K562 (cell line): ENCODE measurements around the gene HEG1. TPM values are rescaled to one million over a fixed set of nuclear protein-coding genes. Genes with fewer than 3 reads are reported as not detected.

Experiments
- ATAC-seq: fragments of 200-7000 bp; cut with Tn5 transposase; 3 replicates; pipeline ENCODE4 v1.9.1; 2020; ENCODE audit warnings: moderate library complexity
- BruUV-seq: library from RNA; stranded (reverse); fragments of 400-500 nt; replicated peaks from 2 replicates; lab custom pipeline; 2021; lab: Mats Ljungman, UMichigan
- CTCF ChIA-PET: fragments of 300-600 bp; formaldehyde crosslinking; extraction: SDS; loops from one replicate; lab custom pipeline; 2021; ENCODE audit warnings: low intra/inter-chr PET ratio; lab: Yijun Ruan, JAX
- POLR2A ChIA-PET: fragments of 300-600, 350-650 bp; sonication (Branson Sonifier 250); formaldehyde crosslinking; extraction: SDS; loops from one replicate; lab custom pipeline; 2021; ENCODE audit warnings: antibody characterized with exemption, inconsistent platforms; lab: Yijun Ruan, JAX
- DNase-seq, 4 experiments: peaks; one replicate each; pipeline versions ENCODE4 v3.0.0 to v3.0.0-alpha.2; 2011 to 2018; ENCODE audit warnings: low spot score in 3 of 4, mixed read lengths in 3 of 4; ENCODE audit errors: extremely low read depth in 1 of 4
- FAIRE-seq: peaks from 2 replicates; lab custom pipeline; 2011; peaks lifted over from hg19 to GRCh38; lab: Jason Lieb, UNC
- H2AFZ ChIP-seq: 2 replicates; pipeline ENCODE4 v1.6.0; 2011; ENCODE audit warnings: low read depth, low read length, control low read depth, inconsistent platforms
- H3K27ac ChIP-seq: fragments of 200-600 bp; 3 replicates; pipeline ENCODE4 v1.8.0; 2011; ENCODE audit warnings: low read depth, mild to moderate bottlenecking, control low read depth, inconsistent platforms, low read length, moderate library complexity, mixed read lengths; ENCODE audit errors: extremely low read depth
- H3K27me3 ChIP-seq, 2 experiments: fragments of 300-600 bp in 1 of 2; 2 replicates in 1 of 2; 3 replicates in 1 of 2; pipeline versions ENCODE4 v1.6.0 to v1.8.0; 2011; ENCODE audit warnings: inconsistent platforms in 2 of 2, low read length in 2 of 2, mild to moderate bottlenecking in 1 of 2, mixed read lengths in 1 of 2, moderate library complexity in 1 of 2; ENCODE audit not compliant: control insufficient read depth in 2 of 2, insufficient read depth in 2 of 2
- H3K36me3 ChIP-seq: fragments of 300-600 bp; 3 replicates; pipeline ENCODE4 v1.8.0; 2011; ENCODE audit warnings: mild to moderate bottlenecking, low read length, inconsistent platforms; ENCODE audit not compliant: control insufficient read depth, insufficient read depth
- H3K4me1 ChIP-seq, 2 experiments: fragments of 200-600 bp in 1 of 2; replicated peaks in 1 of 2; 2 replicates in 1 of 2; 3 replicates in 1 of 2; pipeline versions ENCODE4 v1.5.1 to v1.8.0; 2011; ENCODE audit warnings: inconsistent platforms in 2 of 2, low read length in 2 of 2, mild to moderate bottlenecking in 1 of 2, mixed read lengths in 1 of 2, moderate library complexity in 1 of 2; ENCODE audit not compliant: control insufficient read depth in 2 of 2, insufficient read depth in 2 of 2
- H3K4me2 ChIP-seq: 2 replicates; pipeline ENCODE4 v1.6.1; 2011; ENCODE audit warnings: low read length, control low read depth, inconsistent platforms, mixed read lengths; ENCODE audit not compliant: insufficient read depth
- H3K4me3 ChIP-seq: fragments of 200-600 bp; sonication (generic), shearing (Covaris generic); 2 replicates; pipeline ENCODE4 v1.5.1; 2016; ENCODE audit warnings: control low read depth, inconsistent platforms
- H3K79me2 ChIP-seq: fragments of 200-600 bp; 3 replicates; pipeline ENCODE4 v1.8.0; 2011; ENCODE audit warnings: low read length, inconsistent platforms; ENCODE audit not compliant: control insufficient read depth, insufficient read depth
- H3K9ac ChIP-seq, 2 experiments: 2 replicates each; pipeline versions ENCODE4 v1.6.0 to v1.6.1; 2011; ENCODE audit warnings: low read depth in 2 of 2, low read length in 2 of 2, control low read depth in 1 of 2, inconsistent platforms in 1 of 2, mild to moderate bottlenecking in 1 of 2, mixed read lengths in 1 of 2; ENCODE audit not compliant: insufficient read depth in 1 of 2
- H3K9me1 ChIP-seq: one replicate; pipeline ENCODE4 v1.6.0; 2011; ENCODE audit warnings: inconsistent platforms, mild to moderate bottlenecking, low read length, moderate library complexity; ENCODE audit not compliant: control insufficient read depth, insufficient read depth
- H3K9me3 ChIP-seq: replicated peaks from 2 replicates; pipeline ENCODE4 v1.5.1; 2011; ENCODE audit warnings: low read depth, low read length, inconsistent platforms; ENCODE audit not compliant: control insufficient read depth, insufficient read depth
- H4K20me1 ChIP-seq: replicated peaks from 2 replicates; pipeline ENCODE4 v1.6.1; 2011; ENCODE audit warnings: low read length, inconsistent platforms, mixed read lengths; ENCODE audit not compliant: control insufficient read depth, insufficient read depth
- CEBPZ ChIP-seq: fragments of 150-350 bp; IDR thresholded peaks from 2 replicates; pipeline ENCODE4 v1.6.1; 2014; ENCODE audit warnings: low read depth, mild to moderate bottlenecking, low read length, borderline replicate concordance
- ESRRB ChIP-seq: fragments of 250-450 bp; sonication (Bioruptor Pico); IDR thresholded peaks from 2 replicates; pipeline ENCODE4 v1.5.0; 2020; ENCODE audit warnings: mild to moderate bottlenecking, moderate library complexity, borderline replicate concordance
- KDM1A ChIP-seq, 2 experiments: fragments of 450-650 bp; IDR thresholded peaks; 2 replicates each; pipeline ENCODE4 v1.6.1; 2016; ENCODE audit warnings: mild to moderate bottlenecking in 2 of 2
- PRPF4 ChIP-seq: fragments of 200-400 bp; formaldehyde crosslinking; IDR thresholded peaks from one replicate; pipeline ENCODE4 v1.6.1; 2017; ENCODE audit warnings: low read length, low read depth, mild to moderate bottlenecking; ENCODE audit not compliant: insufficient read depth, poor library complexity, severe bottlenecking
- SAP30 ChIP-seq: fragments of 200-600 bp; sonication (generic); IDR thresholded peaks from 2 replicates; pipeline ENCODE4 v1.6.1; 2012; ENCODE audit warnings: borderline replicate concordance, low read depth, mild to moderate bottlenecking, moderate library complexity, low read length, control low read depth, inconsistent platforms; ENCODE audit not compliant: insufficient read depth, poor library complexity, severe bottlenecking
- SIN3A ChIP-seq, 2 experiments: fragments of 150-350 bp in 1 of 2; IDR thresholded peaks; 2 replicates each; pipeline ENCODE4 v1.6.1; 2011 to 2016; ENCODE audit warnings: borderline replicate concordance in 2 of 2, low read depth in 2 of 2, low read length in 2 of 2, mild to moderate bottlenecking in 2 of 2, moderate library complexity in 2 of 2; ENCODE audit not compliant: control insufficient read depth in 1 of 2
- SRF ChIP-seq, 2 experiments: fragments of 250-450, 450-650 bp in 1 of 2; sonication (Bioruptor Pico) in 1 of 2; sonication (generic) in 1 of 2; formaldehyde crosslinking; IDR thresholded peaks; 2 replicates each; pipeline versions ENCODE4 v1.5.0 to v1.5.1; 2020 to 2022; ENCODE audit warnings: mild to moderate bottlenecking in 1 of 2, missing genetic modification reagents in 1 of 2
- ZEB2 ChIP-seq: fragments of 450-650 bp; IDR thresholded peaks from 2 replicates; pipeline ENCODE4 v1.6.1; 2016
- ZFPM2 ChIP-seq: fragments of 250-450 bp; sonication (Bioruptor Pico); IDR thresholded peaks from 2 replicates; pipeline ENCODE4 v1.5.1; 2022; ENCODE audit warnings: mild to moderate bottlenecking
- ZKSCAN1 ChIP-seq: fragments of 150-350 bp; IDR thresholded peaks from 2 replicates; pipeline ENCODE4 v1.6.1; 2016; ENCODE audit warnings: low read depth, low read length
- ZKSCAN3 ChIP-seq: fragments of 250-450 bp; sonication (Bioruptor Pico); IDR thresholded peaks from 2 replicates; pipeline ENCODE4 v1.4.0; 2020
- ZNF143 ChIP-seq: sonication (generic); formaldehyde crosslinking; IDR thresholded peaks from 2 replicates; pipeline ENCODE4 v1.9.0; 2022; ENCODE audit warnings: mild to moderate bottlenecking, missing genetic modification reagents
- in situ Hi-C: fragments of 300-500 bp; cut with MboI; formaldehyde crosslinking; loops from 4 replicates; pipeline ENCODE4 v1.15.0; 2018; ENCODE audit warnings: inconsistent platforms, mixed read lengths
- intact Hi-C: fragments of 100-400 bp; cut with micrococcal nuclease; formaldehyde crosslinking; loops from 2 replicates; pipeline ENCODE4 v1.14.2; 2022
- polyA plus RNA-seq, 8 experiments: library from polyadenylated mRNA; depleted of rRNA in 4 of 8; stranded (reverse) in 5 of 8; unstranded in 3 of 8; fragments of >200 nt; fragmentation: Nextera tagmentation in 2 of 8; fragmentation: Illumina TruSeq in 1 of 8; extraction: Ambion mirVana in 2 of 8; extraction: Trizol in 1 of 8; gene quantifications; 2 replicates each; pipeline versions ENCODE4 v1.2.1 to v1.2.3, GENCODE V29; 2011 to 2014; ENCODE audit warnings: inconsistent platforms in 1 of 8, missing spikeins in 1 of 8
- total RNA-seq, 7 experiments: library from RNA; depleted of rRNA in 6 of 7; stranded (reverse); fragments of >200 nt in 6 of 7; fragmentation: Illumina TruSeq in 2 of 7; extraction: Trizol in 2 of 7; gene quantifications; 2 replicates each; pipeline versions ENCODE4 v1.2.1 to v1.2.3, GENCODE V29; 2011 to 2021; ENCODE audit warnings: low replicate concordance in 1 of 7
- TF ChIP-seq, protein P1 (sequence below): sonication (generic); formaldehyde crosslinking; IDR thresholded peaks from 2 replicates; pipeline ENCODE4 v1.8.1; 2022; ENCODE audit warnings: missing genetic modification reagents
- TF ChIP-seq, protein P2 (sequence below): fragments of 450-650 bp; IDR thresholded peaks from 2 replicates; pipeline ENCODE4 v1.6.1; 2016; ENCODE audit warnings: low read depth, mild to moderate bottlenecking, moderate library complexity

Gene HEG1
- total and polyA plus RNA-seq, 9 of the 15 experiments (the other 6 are each of a cell fraction or from before 2014, with no cell fraction given), result 0.24 TPM; not detected in 8

GRCh38 chr3:124973290-124973689 lies 82.5 kb downstream of the HEG1 start:
- BruUV-seq, result no TSS peak
- Histone ChIP-seq H3K4me3 (no peak overlapping the region), H3K36me3 (no peaks in the 10 kb centered on the region), H4K20me1 (no peaks in the 10 kb centered on the region), H3K27me3 (peaks cover 8 to 28% of the 10 kb centered on the region in 2 experiments; a peak in 3 of 5 replicates), H3K4me1 (no peaks in the 10 kb centered on the region), H3K79me2 (no peaks in the 10 kb centered on the region), H3K9me3 (no peaks in the 10 kb centered on the region), H3K4me2 (no peak overlapping the region), H2AFZ (no peak overlapping the region), H3K9me1 (no peaks in the 10 kb centered on the region), H3K27ac (no peak overlapping the region), H3K9ac (no peak overlapping the region)
- in situ Hi-C loops (no loop called here), intact Hi-C loops (no loop called here)
- DNase-seq (no peak), FAIRE-seq (no peak), ATAC-seq (no peak)
- TF ChIP-seq, protein P1, sequence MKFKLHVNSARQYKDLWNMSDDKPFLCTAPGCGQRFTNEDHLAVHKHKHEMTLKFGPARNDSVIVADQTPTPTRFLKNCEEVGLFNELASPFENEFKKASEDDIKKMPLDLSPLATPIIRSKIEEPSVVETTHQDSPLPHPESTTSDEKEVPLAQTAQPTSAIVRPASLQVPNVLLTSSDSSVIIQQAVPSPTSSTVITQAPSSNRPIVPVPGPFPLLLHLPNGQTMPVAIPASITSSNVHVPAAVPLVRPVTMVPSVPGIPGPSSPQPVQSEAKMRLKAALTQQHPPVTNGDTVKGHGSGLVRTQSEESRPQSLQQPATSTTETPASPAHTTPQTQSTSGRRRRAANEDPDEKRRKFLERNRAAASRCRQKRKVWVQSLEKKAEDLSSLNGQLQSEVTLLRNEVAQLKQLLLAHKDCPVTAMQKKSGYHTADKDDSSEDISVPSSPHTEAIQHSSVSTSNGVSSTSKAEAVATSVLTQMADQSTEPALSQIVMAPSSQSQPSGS (CRISPR knock-in tag), result no peak
- TF ChIP-seq SIN3A (IDR thresholded peaks at IDR 0.05; ENCODE audit: borderline replicate concordance in 2 of 2, control insufficient read depth in 1 of 2, low read depth in 2 of 2, low read length in 2 of 2), result no peak
- TF ChIP-seq ZKSCAN1, result no peak
- TF ChIP-seq ESRRB, result no peak
- no peak for TF ChIP-seq KDM1A (IDR thresholded peaks at IDR 0.05)
- TF ChIP-seq ZFPM2 (CRISPR knock-in tag), result no peak
- TF ChIP-seq SAP30, result no peak
- TF ChIP-seq CEBPZ, result no peak
- TF ChIP-seq ZNF143 (CRISPR knock-in tag), result no peak
- TF ChIP-seq ZKSCAN3, result no peak
- TF ChIP-seq, protein P2, sequence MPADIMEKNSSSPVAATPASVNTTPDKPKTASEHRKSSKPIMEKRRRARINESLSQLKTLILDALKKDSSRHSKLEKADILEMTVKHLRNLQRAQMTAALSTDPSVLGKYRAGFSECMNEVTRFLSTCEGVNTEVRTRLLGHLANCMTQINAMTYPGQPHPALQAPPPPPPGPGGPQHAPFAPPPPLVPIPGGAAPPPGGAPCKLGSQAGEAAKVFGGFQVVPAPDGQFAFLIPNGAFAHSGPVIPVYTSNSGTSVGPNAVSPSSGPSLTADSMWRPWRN, result no peak
- no peak for TF ChIP-seq PRPF4
- TF ChIP-seq ZEB2, result no peak
- no peak for TF ChIP-seq SRF (CRISPR knock-in tag; IDR thresholded peaks at IDR 0.05)
- POLR2A ChIA-PET, result interaction anchor here (0.6 kb wide), 1 partner anchor 211 kb away, joined by 4 read pairs; no protein-coding TSS in a partner anchor
- CTCF ChIA-PET, result no interaction called here
